GM21723 (cell line): ENCODE results near the gene POLA2.
"Not testable (repeated sequence)": the region's sequence is repeated elsewhere in the genome, so short reads cannot be mapped to it uniquely, and the experiment has no call there.

Experiments used
- ATAC-seq: cut with Tn5 transposase; IDR thresholded peaks from one replicate; pipeline ENCODE4 v1.9.1; 2021; ENCODE audit warnings: mild to moderate bottlenecking, moderate library complexity; ENCODE audit not compliant: unreplicated experiment

POLA2 gene

GRCh38 chr11:65261591-65262380 is at the start of gene POLA2:
POLA2 (plus strand) TSS chr11:65261962; CDS start chr11:65262293, 331 bp downstream.
- ATAC-seq: peak; percentile 83

- ATAC-seq: no peak
Observed at GRCh38 chr11:65212226-65212801, 49.4 kb upstream of the POLA2 start.

GRCh38 chr11:65213322-65214211 is 48.2 kb upstream of the POLA2 start:
- ATAC-seq: no peak

GRCh38 chr11:65214212-65214845 is 47.4 kb upstream of the POLA2 start:
- ATAC-seq: no peak

GRCh38 chr11:65215441-65216076 is 46.2 kb upstream of the POLA2 start:
- ATAC-seq: no peak

GRCh38 chr11:65216830-65217229 is 44.9 kb upstream of the POLA2 start:
- no peak for ATAC-seq

- ATAC-seq: no peak
Observed at GRCh38 chr11:65217441-65218423, 44.0 kb upstream of the POLA2 start.

- ATAC-seq: no peak
Observed at GRCh38 chr11:65218446-65218845, 43.3 kb upstream of the POLA2 start.

GRCh38 chr11:65219930-65220213 is 41.9 kb upstream of the POLA2 start:
- ATAC-seq: no peak

- no peak for ATAC-seq
Observed at GRCh38 chr11:65221026-65221425, 40.7 kb upstream of the POLA2 start.

GRCh38 chr11:65223011-65223410 is 38.8 kb upstream of the POLA2 start:
- ATAC-seq: no peak

- no peak for ATAC-seq
Observed at GRCh38 chr11:65224930-65225278, 36.9 kb upstream of the POLA2 start.

- peak; percentile 55 for ATAC-seq
Observed at GRCh38 chr11:65225279-65226102, 36.3 kb upstream of the POLA2 start.

- ATAC-seq: no peak
Observed at GRCh38 chr11:65226103-65226442, 35.7 kb upstream of the POLA2 start.

GRCh38 chr11:65227879-65228278 is 33.9 kb upstream of the POLA2 start:
- ATAC-seq: no peak

- ATAC-seq: no peak
Observed at GRCh38 chr11:65236194-65237059, 25.3 kb upstream of the POLA2 start.

- not testable (repeated sequence) for ATAC-seq
Observed at GRCh38 chr11:65238302-65238701, 23.5 kb upstream of the POLA2 start.

GRCh38 chr11:65241134-65241533 is 20.6 kb upstream of the POLA2 start:
- no peak for ATAC-seq
